Measurements from ENCODE around the gene SDHAF2.
"Not testable (repeated sequence)": the region's sequence is repeated elsewhere in the genome, so short reads cannot be mapped to it uniquely, and the experiment has no call there.

The SDHAF2 gene

DNA sequence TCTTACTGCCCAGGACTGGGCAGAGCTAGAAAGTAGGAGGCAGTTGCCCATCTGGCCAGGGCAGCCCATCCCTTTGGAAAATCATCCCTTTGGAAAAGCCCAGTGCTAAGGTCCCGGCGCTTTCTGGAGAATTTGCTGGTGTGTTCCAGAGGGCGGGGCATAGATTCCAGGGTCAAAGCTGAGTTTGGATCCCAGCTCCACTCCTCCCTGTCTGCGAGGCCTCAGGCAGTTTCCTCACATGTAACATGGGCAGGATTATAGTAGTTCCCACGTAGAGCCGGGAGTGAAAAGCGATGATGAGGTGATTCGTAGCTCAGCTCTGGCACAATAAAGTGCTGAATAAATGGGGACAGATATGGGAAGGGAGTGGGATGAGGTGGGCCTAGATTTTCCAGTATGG, 47.2 kb downstream of the SDHAF2 start:
- no peak for DNase-seq

DNA sequence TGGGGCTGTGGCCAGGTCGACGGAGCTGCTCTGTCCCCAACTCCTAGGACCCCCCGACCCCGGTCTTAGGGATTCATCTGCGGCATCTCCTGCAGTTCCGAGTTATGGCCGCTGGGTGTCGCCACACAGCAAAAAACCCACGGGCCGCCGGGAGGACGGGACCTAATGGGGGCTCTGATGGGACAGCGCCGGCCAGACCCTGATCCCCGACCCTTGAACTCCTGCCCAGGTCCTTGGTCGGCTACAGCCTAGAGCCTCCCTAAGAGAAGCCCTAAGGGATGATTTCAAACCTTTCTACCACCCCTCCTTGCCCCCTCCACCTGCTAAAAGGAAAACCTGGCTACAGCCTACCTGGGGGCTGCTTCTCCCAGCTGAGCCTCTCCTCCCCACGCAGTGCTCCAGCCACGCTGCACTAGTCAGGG, 47.8 kb downstream of the SDHAF2 start:
- no peak for DNase-seq

DNA sequence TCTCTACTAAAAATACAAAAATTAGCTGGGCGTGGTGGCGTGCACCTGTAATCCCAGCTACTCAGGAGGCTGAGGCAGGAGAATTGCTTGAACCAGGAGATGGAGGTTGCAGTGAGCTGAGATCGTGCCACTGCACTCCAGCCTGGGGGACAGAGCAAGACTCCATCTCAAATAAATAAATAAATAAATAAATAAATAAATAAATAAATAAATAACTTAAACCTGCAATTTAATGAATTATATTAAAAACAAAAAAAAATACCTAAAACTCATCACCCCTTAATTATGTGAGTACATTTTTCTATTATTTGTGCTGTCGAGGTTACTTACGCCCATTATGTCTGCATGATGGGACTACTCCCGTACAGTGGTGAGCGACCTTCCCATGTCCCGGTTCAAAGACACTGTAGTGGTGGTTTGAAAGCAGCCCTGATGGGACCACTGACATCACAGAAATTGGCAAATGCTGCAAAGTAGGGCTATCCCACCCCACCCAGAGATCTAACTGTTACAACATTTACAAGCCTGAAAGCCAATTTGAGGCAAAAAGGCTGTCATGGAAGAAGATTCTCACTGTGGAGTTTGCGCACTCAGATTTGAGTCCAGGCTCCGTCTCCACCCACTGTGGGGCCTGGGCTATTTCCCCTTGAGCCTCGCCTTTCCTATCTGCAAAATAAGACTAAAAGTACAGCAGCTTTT, 49.6 kb downstream of the SDHAF2 start:
- not testable (repeated sequence) for DNase-seq

GRCh38 chr11:61480261-61480993, 50.5 kb downstream of the SDHAF2 start:
- DNase-seq, result no peak

- DNase-seq, result peak; percentile 61
Observed at GRCh38 chr11:61480994-61481335, 51.0 kb downstream of the SDHAF2 start.

GRCh38 chr11:61481806-61482205, 51.9 kb downstream of the SDHAF2 start:
- no peak for DNase-seq

DNA sequence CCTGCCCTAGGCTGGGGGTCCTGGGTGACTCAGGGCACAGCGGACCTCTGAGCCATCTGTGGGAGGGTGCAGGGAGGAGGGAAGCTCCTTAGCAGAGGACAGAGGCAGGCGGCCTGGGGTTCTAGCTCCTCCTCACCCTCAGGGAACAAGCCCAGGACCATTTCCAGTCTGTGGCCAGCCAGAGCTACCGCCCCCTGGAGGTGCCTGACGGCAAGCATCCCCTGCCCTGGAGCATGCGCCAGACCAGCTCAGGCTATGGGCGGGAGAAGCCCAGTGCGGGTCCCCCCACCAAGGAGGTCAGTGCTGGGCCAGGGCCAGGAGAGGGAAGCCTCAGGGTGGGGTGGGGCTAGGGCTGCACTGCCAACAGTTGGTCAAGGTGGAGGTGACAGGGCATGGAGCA, 52.6 kb downstream of the SDHAF2 start:
- DNase-seq, result no peak

DNA sequence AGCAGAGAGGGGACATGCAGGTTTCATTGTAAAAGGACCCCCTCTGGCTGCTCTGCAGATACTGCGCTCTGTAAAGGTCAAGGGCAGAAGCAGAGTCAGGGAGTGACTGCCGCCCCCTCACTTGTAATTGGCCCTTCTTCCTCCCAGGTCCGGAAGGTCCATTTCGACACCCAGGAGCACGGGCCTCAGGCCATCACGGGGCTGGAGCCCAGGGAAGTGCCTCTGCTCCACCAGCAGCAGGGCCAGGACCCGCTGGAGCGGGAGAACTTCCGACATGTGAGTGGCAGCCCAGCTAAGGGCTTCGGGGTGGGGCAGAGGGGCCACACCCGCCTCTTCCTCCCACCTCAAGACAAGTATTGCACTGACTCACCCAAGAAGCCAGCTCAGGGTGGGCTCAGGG, 54.6 kb downstream of the SDHAF2 start:
- no peak for DNase-seq

- no peak for DNase-seq
Observed at GRCh38 chr11:61485080-61485479, 55.2 kb downstream of the SDHAF2 start.

GRCh38 chr11:61486011-61486620, 56.2 kb downstream of the SDHAF2 start:
- DNase-seq, result no peak

DNA sequence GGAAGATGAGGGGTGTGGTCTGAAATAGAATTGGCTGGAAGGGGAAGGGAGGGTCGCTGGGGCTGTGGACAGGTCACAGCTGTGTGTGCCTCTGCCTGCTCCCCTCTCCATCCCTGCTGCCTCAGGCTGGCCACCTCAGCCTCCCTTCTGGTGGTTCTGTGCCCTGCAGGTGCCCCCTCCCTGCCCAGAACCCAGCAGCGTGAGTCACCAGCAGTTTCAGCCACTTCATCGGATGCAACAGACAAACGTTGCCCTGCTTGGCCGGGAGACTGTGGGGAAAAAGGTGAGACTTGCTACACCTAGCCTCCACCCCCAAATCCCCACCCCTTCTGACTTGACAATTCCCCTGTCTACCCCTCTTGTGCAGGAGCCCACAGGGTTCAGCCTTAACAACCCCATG, 56.9 kb downstream of the SDHAF2 start:
- DNase-seq, result no peak

GRCh38 chr11:61487342-61488025, 57.6 kb downstream of the SDHAF2 start:
- DNase-seq, result no peak

DNA sequence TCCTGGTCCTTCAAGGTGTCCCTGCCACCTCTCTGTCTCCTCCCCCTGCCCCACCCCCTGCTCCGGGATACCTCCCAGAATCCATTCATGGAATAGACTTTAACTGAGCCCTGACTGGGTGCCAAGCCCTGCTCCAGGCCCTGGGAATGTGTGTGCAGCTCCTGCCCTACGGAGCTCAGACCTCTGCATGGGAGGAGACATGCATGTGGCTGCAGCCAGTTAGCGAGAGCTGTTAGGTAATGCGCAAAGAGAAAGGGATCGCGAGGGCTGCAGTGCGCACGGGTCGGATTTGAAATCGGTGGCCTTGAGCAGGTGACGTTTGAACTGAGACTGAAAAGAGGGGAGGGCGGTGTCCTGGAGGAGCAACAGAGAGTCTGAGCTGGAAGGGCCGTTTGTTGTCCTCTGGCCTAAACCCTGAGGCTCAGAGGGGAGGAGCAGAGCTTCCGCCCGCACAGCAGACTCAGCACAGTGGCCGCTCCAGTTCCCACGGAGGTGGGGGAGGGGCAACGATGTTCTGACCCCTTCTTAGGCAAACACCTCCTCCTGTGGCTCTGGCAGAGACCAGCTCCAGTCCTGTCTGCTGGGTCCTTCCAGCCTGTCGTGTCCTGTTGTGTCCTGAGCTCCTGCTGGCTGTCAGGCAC, 58.8 kb downstream of the SDHAF2 start:
- DNase-seq, result peak; percentile 19

GRCh38 chr11:61489833-61490721, 60.2 kb downstream of the SDHAF2 start:
- no peak for DNase-seq

DNA sequence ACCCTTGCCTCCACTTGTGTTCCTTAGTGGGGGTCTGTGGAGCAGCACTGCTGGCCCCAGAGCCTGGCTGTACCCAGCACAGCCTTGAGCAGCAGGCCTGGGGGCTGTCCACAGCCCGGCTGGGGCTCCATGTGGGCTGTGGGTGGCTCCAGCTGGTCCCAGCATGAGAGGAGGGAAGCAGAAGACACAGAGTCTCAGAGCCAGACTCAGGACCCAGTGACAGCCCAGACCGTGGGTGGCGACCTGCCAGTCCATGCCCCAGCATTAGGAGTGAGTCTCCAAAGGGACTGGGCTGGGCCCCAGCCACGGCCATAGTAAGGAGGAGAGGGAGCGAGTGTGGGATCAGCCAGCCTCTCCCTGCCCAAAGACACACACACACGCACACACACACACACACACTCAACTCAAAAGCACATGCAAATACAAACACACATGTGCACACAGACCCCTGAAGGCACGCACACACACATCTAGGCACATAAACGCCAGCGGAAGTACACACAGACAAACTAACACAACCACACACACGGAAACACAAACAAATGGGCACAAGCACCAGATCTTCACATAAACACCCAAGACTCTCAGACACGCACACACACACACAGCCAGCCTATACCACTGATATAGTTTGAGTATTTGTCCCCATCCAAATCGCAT, 61.9 kb downstream of the SDHAF2 start:
- no peak for DNase-seq

DNA sequence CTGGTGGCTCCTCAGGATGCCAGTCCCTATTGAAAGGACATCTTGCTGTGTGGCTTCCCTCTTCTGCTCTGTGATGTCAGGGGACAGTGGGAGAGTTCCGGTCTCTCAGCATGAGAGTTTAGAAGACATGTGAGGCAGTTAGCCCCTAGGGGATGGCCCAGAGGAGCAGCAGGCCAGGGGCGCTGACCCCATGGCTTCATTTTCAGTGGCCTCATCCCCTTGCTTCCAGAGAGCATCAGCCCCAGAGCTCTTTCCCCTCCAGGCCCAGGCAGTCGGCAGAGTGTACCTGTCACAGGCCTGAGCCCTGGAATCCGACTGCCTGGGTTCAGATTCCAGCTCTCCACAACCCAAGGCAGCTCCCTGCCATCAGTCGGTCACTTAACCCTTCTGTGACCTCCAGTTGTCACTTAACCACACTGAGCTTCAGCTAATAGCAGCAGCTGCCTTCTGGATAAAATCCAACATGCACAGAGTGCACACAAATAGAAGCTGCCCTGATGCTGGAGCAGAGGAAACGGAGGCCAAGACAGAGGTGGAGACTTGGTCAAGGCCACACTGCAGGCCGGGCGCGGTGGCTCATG, 64.5 kb downstream of the SDHAF2 start:
- DNase-seq, result no peak

- DNase-seq, result peak; percentile 16
Observed at GRCh38 chr11:61495801-61496601, 66.1 kb downstream of the SDHAF2 start.

Measured in NCI-H187 treated with DMSO at 0.1 percent for 48 hours (cell line).